ENCODE measurements around the gene UTP14C.
"Not testable (repeated sequence)": the region's sequence is repeated elsewhere in the genome, so short reads cannot be mapped to it uniquely, and the experiment has no call there.

The UTP14C gene

DNA sequence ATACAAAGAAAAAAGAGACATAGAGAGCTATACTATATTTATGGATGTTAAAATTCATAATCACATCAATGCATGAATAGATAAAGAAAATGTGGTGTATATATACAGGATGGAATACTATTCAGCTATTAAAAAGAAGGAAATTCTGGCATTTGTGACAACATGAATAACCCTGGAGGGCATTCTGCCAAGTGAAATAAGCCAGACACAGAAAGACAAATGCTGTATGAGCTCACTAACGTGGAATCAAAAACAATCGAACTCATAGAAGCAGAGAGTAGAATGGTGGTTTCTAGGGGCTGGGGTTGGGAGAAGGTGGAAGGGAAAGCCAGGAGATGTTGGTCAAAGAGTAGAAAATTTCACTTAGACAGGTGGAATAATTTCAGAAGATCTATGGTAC is 24.0 kb downstream of the UTP14C start:
- no peak for DNase-seq

DNA sequence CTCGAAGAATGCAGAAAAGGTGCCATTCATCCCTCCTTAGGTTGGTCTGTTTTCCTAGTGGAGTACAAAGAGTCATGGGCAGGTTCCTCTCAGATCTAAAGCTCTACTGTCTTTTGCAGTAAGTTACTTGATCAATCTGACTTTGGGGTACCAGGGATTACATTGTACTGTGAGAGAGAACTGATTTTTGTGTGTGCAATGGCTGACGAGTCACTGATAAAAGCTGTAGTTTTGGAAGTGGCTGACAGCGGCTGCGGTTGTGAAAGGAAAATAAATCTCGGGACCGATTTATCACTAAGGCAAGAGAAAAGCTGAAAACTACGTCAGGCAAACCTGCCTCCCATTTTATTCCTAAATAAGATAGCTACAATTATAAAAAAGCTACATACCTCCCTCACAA is 26.9 kb downstream of the UTP14C start:
- DNase-seq, result no peak

DNA sequence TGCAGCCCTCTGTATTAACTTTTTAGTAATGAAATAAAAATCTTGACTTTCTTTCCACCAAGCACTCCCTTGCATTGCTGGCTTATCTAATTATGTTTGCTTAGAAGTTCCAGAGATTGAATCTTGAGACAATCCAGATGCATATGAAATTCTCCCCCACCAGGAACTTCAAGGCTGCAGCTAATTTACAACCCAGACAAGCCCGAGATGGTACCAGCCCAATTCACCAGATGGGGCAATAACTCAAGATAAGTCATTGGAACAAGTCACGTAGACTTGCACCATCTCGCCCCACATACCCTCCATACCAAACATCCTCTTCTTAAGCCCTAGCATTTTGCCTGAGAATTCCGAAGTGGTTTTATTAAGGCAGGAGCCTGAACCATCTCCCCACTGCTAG is 29.0 kb downstream of the UTP14C start:
- DNase-seq, result no peak

DNA sequence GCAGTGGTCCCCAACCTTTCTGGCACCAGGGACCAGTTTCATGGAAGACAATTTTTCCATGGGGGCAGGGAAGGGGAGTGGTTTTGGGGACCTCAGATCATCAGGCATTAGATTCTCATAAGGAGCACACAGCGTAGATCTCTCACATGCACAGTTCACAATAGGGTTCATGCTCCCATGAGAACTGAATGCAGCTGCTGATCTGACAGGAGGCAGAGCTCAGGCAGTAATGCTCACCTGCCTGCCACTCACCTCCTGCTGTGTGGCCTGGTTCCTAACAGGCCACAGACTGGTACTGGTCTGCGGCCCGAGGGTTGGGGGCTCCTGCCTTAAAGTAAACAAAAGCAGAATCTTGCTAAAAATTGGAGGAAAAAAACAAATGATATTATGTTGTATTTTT is 36.6 kb downstream of the UTP14C start:
- not testable (repeated sequence) for DNase-seq

DNA sequence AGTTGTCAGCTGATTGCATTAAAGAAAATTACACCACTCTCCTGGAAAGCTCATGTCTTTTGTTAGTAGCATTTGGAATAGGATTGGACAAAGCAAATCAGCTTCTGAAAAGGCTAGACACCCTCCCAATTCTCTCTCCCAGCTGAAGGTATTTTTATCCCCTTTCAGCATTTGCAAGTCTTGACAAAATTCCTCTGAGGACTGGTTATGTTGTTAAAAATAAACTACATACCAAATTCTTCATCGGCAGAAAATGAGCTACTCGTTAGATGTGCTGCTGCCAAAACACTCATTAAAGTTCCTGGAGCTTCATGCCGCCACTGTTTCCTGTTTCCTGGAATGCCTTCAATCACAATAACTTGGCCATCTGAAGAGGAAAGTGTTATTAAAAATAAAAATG is 37.1 kb downstream of the UTP14C start:
- no peak for DNase-seq

DNA sequence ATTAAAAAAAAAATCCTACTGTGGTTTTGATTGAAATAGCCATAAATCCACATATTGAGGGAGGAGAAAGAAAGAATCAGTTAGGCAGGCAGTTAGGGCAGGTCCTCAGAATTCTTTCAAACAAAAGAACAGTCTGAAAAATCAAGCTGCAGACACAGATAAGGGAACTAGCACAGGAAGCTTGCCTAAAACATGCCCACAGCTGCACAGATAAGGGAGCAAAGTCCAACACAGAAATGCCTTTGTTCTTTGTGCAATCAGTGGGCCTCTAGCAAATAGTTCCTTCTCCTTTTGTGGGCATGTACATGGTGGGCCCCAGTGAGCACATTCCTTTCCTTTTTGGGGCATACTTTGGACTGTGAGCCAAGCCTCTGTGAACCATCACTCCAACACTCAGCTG is 42.7 kb downstream of the UTP14C start:
- no peak for DNase-seq

DNA sequence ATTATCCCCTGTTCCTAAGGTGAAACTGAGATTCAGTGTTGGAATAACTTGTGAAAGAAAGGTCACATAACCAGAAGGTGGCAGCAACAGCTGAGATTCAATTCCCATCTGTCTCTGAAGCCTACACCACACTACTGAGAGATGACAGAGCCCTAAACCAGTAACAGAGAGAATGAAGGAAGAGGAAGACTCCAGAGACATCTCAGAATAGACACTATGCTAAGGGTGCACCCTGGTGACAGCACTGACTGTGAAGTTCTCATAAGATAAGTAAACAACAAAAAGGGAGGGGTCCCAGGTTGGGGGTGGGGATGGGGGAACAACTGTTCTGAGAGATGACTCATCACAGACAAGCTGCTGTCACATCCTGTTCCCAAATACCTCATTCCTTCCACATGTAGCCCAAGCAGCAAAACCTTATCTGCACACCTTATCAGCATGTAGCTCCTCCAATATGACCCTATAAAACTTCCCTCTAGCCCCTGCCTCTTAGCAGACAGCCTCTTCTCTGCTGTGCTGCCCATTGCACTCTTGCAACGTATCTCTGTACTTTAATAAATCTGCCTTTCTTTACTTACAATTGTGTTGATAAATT is 46.5 kb downstream of the UTP14C start:
- DNase-seq, result peak; percentile 13

Data from CD4-positive, alpha-beta T cell treated with Interleukin-6 for 4 hours (primary cell).